ENCODE data around the gene PRPF31.

Gene PRPF31

DNA sequence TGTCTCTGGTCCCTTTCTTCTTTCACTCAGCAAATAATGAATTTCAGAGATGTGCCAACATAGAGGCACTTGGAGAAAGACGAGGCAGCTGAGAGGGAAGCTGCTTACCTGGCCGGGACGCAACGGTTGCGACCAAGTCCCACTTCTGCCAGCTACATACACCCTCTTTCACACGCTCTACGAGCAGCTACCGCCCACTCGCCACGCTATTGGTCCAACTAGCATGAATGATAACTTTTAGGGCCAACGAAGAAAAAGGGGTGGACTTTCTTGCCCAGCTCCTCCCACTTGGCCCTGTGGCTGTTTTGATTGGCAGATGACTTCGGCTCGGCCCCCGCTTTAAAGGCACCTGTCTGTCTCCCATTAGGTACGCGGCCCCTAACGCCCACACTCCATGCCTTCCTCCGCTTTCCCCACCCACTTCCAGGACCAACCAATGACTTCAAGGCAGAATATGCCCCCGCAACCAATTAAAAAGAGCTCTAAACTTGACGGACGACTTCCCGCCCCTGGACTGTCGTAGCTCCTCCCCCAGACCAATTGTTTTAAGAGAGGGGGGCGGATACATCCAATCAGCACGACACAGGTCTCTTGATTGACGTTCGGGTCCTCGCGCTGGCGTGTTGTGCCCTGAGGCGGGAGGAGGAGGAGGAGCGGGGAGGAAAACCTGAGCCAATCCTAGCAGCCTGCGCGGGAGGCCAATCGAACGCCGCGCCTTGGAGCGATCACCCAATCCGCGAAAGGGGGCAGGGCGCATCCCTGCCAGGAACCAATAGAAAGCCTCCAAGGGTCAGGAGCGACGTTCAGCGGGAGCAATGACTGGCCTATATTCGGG lies 21.5 kb downstream of the PRPF31 start:
- in situ Hi-C loops (cut with HindIII; ENCODE audit: low pct_ligation_motif_present, low pct_unique_long_range_greater_than_20kb, low sequenced_read_pairs) = no loop called here
- peak; percentile 98 for DNase-seq

DNA sequence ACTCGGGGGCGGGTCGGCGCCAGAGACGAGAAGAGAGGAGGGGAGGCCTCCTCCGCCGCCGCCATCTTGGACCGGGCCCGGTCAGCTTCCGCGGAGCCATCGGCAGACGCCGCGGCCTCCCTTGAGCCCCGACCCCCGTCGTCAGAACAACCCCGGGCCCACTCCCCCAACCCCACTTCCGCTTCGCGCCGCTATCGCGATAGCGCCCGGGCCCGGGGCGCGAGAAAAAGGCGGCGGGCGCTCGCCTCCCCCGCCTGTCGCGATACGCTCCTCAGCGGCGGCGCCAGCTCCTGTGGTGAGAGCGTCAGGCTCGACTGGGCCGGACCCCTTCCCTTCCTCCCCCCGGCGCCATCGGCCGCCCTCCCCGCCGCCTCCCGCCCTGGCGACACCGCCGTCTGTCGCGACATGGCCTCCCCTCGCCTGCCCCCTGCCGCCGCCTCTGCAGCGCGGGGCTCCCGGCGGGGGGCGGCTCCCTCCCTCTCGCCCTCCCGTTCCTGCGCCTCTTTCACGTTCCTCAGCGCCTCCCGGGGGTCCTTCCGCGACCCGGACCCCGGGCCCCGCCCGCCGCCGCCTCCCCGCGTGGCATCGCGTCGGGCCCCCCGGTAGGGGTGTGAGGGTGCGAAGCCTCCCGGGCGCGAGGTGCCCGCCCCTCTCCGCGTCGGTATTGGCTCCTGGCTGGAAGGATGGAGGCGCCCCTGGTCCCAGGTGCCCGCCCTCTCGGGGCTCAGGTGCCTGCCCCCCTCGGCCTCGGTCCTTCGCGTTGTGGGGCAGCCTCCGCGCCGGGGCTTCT lies 22.3 kb downstream of the PRPF31 start, which contains the start of gene CNOT3:
CNOT3 (plus strand) TSS at position 64 of the 790 bp plus-strand sequence. CDS start 5,217 bp downstream, outside the sequence.
- in situ Hi-C loops (cut with HindIII; ENCODE audit: low pct_ligation_motif_present, low pct_unique_long_range_greater_than_20kb, low sequenced_read_pairs) = no loop called here
- DNase-seq = peak; percentile 19

DNA sequence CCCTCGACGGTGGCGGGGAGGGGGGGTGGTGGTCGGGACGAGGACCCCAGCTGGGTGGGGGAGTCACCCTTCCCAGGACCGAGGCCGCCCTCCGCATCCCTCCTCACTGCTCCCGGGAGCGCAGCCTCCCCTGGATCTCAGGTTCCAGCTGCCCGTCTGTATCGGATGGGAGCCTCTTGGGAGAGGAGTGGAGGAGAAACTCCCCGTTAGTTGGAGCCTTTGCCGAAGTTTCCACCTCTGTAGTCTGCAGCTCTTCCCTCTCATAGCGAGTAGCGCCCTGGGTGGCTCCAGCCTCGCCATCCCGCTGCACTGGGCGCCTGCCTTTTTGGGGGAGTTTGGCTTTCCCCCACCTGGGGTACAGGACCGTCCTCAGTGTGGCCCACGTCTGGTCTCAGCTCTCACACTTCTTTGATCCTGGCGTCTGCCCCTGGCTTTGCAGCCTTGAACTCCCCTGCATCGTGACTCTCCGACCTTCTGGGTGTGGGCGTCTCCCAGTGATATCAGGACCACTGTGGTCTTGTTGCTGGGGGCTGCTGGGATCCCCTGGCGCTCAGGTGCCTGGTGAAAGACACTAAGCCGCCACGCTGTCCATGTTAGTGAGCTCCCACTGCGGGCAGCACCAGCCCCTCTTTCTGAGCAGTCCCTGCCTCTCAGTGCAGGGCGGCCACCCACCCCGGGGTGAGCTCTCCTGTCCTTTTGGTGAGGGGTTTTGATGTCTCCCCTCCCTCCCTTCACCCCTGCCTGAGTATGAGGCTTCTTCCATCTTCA lies 23.1 kb downstream of the PRPF31 start:
- in situ Hi-C loops (cut with HindIII; ENCODE audit: low pct_ligation_motif_present, low pct_unique_long_range_greater_than_20kb, low sequenced_read_pairs) = no loop called here
- DNase-seq = no peak

DNA sequence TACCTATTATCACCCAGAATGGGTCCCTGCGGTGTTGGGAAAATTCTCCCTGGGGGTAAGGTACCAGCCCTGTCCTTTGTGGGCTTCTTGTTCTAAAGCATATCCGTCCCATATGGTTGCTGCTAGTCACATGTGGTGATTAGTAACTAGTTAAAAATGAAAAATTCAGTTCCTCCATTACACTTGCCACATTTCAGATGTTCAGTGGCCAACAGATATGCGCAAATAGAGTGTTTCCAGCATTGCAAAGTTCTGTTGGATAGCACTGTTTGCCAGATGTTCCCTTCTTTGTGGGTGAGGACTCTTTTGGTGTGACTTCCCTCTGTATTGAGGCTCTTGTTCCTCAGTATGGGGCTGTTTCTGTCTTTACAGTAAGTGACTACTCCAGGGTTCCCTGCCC lies 25.8 kb downstream of the PRPF31 start:
- DNase-seq = no peak
- in situ Hi-C loops (cut with HindIII; ENCODE audit: low pct_ligation_motif_present, low pct_unique_long_range_greater_than_20kb, low sequenced_read_pairs) = no loop called here

DNA sequence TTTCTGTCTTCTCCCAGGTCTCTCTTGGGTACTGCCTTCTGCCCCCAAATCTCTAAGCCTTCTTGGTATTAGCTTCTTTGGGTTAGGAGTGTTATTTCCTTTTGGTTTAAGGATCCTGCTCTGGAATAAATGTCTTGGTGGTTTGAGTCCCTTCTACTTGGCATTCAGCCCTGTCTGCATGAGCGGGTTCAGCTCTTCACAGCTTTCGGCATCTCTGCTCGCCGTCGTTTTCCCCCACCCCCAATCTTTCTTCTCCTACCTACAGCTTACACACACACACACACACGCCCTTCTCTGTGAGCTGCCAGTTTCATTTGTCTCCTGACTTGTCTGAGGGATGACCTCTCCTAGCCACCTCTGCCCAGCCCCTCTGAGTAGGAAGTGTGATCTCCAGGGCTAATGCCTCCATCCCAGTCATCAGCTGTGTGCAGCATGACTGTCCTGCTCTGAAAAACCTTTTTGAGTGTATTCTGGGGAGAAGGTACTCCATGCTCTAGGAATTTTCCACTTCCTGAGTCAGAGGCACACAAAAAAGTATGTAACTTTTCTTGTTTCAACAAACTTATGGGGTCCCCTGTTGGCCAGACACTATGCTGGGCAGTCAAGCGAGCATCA lies 26.7 kb downstream of the PRPF31 start:
- no peak for DNase-seq
- in situ Hi-C loops (cut with HindIII; ENCODE audit: low pct_ligation_motif_present, low pct_unique_long_range_greater_than_20kb, low sequenced_read_pairs) = no loop called here

DNA sequence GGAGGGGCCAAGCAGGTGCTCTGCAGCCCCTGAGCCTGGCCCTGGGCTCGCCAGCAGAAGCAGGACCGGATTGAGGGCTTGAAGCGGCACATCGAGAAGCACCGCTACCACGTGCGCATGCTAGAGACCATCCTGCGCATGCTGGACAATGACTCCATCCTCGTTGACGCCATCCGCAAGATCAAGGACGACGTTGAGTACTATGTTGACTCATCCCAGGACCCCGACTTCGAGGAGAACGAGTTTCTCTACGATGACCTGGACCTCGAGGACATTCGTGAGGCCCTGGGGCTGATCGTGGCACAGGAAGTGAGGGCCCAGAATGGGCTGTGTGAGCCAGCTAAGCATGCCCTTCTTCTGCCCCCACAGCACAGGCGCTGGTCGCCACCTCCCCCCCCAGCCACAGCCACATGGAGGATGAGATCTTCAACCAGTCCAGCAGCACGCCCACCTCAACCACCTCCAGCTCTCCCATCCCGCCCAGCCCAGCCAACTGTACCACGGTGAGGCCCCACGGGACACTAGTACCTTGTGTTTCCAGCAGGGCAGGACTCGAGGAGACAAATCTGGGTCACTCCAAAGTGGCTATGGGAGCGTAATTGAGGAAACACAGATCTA lies 30.1 kb downstream of the PRPF31 start:
- in situ Hi-C loops (cut with HindIII; ENCODE audit: low pct_ligation_motif_present, low pct_unique_long_range_greater_than_20kb, low sequenced_read_pairs) = no loop called here
- no peak for DNase-seq

DNA sequence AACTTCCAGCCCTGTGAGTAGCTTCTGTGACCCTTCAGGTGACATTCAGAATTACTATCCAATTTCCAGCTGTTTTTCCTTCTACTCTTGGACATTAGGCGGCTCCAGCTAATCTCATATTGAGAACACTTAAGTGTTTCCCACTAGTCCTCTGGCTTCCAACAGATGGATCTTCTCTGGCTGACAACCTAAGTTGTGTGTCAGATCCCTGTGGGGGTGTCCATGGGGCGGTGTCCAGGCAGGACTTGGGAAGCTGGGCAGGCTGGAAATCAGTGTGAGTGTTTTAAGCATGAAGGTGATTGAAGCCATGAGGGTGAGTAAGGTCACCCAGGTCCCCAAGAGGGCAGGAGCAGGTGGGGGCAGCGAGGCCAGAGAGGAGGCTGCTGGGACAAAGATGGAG lies 32.1 kb downstream of the PRPF31 start:
- in situ Hi-C loops (cut with HindIII; ENCODE audit: low pct_ligation_motif_present, low pct_unique_long_range_greater_than_20kb, low sequenced_read_pairs) = no loop called here
- no peak for DNase-seq

DNA sequence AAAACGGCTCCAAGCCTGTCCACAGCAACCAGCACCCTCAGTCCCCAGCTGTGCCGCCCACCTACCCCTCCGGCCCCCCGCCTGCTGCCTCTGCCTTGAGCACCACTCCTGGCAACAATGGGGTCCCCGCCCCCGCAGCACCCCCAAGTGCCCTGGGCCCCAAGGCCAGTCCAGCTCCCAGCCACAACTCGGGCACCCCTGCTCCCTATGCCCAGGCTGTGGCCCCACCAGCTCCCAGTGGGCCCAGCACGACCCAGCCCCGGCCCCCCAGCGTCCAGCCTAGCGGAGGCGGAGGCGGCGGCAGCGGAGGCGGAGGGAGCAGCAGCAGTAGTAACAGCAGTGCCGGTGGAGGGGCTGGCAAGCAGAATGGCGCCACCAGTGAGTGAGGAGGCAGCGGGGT lies 32.6 kb downstream of the PRPF31 start:
- DNase-seq = no peak
- in situ Hi-C loops (cut with HindIII; ENCODE audit: low pct_ligation_motif_present, low pct_unique_long_range_greater_than_20kb, low sequenced_read_pairs) = no loop called here

DNA sequence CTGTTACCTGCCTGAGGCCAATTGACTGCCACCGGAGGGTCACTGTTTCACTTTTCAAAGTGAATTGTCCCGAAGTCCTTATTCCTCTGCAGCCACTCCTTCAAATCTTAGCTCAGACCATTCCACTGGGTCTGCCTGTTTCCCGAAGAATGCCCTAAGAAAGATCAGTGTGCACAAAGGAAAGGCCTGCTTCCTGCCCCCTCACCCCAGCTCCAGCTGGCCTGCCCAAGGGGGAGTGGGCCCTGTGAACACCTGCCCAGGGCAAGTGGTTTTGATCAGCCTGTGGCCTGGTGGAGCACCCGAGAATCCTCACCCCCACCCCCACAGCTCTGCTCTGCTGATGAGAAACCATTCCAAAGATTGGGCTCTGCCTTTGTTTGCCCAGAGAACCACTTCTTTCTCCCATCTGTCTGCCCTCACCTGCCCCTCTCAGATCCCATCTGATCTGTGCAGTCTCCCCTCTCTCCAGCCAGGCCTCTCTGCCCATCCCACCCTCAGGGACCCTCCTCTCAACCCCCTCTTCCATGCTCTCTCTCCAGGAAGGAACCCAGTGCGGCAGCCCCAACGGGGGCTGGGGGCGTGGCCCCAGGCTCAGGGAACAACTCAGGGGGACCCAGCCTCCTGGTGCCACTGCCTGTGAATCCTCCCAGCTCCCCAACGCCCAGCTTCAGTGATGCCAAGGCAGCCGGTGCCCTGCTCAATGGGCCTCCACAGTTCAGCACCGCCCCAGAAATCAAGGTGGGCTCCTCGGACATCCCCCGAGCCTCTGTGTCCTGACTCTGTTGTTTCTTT lies 33.7 kb downstream of the PRPF31 start:
- in situ Hi-C loops (cut with HindIII; ENCODE audit: low pct_ligation_motif_present, low pct_unique_long_range_greater_than_20kb, low sequenced_read_pairs) = no loop called here
- DNase-seq = no peak

DNA sequence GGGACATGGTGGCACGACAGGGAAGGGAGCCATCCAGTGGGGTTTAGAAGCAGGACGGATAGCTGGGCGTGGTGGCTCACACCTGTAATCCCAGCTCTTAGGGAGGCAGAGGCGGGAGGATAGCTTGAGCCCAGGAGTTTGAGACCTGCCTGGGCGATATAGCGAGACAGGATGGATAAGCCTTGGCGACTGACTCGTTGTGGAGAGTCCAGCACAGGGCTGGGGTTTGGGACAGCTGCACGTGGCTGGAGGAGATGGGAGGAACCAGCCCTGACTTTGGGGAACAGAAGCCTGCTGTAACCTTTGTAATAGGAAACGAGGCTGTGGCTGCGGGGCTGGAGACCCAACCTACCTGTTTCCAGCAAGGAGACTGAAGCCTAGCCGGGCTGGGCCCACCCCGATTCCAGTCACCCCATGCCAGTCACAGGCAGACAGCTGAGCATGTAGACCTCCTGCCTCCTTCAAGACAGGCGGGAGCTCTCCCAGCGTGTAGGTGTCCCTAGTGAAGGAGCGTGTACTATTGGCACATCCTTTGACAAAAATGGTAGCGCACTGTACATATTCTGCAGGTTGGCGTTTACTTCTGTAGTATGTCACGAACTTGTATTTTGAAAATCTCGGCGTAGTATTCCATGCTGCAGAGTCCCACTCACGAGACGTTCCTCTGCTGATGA lies 35.9 kb downstream of the PRPF31 start:
- in situ Hi-C loops (cut with HindIII; ENCODE audit: low pct_ligation_motif_present, low pct_unique_long_range_greater_than_20kb, low sequenced_read_pairs) = no loop called here
- no peak for DNase-seq

DNA sequence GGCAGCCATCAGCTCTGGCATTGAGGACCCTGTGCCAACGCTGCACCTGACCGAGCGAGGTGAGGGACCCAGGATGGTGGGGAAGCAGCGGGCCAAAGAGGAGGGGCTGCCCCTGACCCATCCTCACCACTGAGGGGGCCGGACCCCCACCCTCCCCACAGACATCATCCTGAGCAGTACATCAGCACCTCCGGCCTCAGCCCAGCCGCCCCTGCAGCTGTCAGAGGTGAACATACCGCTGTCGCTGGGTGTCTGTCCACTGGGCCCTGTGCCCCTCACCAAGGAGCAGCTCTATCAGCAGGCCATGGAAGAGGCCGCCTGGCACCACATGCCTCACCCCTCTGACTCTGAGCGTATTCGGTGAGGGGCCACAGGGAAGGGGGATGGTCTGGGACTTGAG lies 36.7 kb downstream of the PRPF31 start:
- no peak for DNase-seq
- in situ Hi-C loops (cut with HindIII; ENCODE audit: low pct_ligation_motif_present, low pct_unique_long_range_greater_than_20kb, low sequenced_read_pairs) = no loop called here

DNA sequence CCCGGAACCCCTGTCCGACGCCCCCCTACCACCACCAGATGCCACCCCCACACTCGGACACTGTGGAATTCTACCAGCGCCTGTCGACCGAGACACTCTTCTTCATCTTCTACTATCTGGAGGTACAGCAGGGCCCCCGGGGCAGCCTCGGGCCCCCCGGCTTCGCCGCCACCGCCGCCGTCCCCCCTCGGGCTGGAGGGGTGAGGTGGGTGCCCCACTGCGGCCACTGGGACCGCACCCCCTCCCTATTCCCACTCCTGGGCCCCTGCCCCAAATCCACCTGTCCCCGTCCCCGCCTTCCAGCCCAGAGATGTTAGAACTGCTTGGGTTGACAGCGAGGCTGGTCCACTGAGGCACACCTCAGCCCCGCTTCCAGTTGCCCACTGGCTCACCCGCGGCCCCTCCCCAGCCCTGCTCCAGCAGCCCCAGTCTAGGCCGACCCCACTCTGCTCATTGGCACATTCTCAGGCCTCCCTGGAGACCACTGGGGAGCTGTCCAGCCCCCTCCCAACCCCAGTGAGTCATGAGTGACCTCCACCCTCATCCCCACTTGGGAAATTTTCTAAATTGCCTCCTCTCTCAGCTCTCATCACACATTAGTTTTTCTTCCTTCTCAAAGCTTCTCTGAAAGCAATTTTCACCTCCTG lies 37.4 kb downstream of the PRPF31 start:
- in situ Hi-C loops (cut with HindIII; ENCODE audit: low pct_ligation_motif_present, low pct_unique_long_range_greater_than_20kb, low sequenced_read_pairs) = no loop called here

DNA sequence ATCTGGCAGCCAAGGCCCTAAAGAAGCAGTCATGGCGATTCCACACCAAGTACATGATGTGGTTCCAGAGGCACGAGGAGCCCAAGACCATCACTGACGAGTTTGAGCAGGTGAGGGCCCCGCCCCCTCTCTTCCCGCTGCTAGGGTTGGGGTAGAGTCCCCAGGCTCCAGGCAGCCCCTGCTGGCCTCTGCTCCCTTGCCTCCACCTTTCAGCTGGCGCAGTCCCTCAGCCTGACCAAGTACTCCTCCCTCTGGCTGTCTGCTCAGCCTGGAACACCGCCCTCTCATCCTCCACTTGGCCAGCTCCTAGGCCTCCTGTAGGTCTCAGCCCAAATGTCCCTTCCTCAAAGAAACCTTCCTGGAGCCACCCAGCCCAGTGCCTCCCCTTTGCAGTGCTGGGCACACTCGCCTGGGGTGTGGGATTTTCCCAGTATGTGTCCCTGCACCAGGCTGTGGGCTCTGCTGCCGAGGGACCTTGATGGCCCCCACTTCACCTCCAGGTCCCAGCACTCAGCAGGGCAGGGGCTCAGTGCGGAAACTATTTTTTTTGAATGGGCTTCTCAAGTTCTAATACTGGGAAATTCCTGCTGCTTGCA lies 38.3 kb downstream of the PRPF31 start:
- no peak for DNase-seq
- in situ Hi-C loops (cut with HindIII; ENCODE audit: low pct_ligation_motif_present, low pct_unique_long_range_greater_than_20kb, low sequenced_read_pairs) = no loop called here

More for the DNA sequence above, 37.4 kb downstream of the PRPF31 start:
- DNase-seq = no peak

DNA sequence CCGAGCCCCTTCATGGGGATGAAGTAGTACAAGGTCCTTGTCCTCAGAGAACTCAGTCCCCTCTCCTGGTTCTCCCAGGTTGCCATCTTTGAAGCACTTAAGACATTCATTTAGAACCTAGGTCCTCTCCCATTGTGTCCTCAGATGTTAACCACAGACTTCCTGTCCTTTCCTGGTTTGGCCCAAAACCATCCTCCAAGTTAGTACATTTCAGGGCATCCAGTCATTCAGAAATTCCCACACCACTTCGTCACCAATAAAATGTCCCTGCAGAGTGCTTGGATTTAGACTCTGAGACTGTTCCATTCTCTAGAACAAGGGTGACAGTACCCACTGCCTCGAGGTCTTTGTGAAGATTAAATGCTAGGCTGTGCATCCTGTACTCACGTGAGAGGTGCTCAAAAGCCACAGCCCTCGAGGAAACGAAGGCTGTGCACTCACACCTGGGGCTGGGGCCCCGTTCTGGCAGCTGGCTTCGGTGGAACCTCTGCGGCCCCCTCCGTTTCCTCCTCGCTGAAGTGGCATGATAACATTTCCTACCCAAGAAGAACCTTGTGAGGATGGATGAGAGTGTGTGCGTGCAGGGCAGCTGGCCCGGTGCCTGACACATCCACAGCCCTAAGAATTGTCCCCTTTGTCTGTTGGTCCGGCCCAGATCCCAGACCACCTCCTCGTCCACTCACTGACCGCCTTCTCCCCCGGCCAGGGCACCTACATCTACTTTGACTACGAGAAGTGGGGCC lies 39.2 kb downstream of the PRPF31 start:
- in situ Hi-C loops (cut with HindIII; ENCODE audit: low pct_ligation_motif_present, low pct_unique_long_range_greater_than_20kb, low sequenced_read_pairs) = no loop called here
- DNase-seq = no peak

DNA sequence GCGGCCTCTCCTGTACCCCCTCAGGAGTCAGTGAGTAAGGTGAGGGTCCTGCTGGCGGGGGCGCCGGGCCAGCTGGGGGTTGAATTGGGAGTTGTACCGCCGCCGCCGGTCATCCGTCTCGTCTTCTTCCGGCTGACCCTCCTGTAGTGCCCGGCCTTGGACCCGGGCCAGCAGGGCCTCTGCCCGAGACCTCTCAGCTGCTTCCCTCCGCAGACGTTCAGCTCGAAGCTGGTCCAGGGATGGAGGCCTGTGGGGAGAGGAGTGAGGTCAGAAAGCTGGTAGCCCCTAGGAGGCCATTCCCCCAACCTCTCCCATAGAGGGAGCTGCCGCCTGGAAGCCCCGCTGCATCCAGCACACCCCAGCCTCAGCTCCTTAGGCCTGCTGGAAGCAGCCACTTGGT lies 40.1 kb downstream of the PRPF31 start:
- in situ Hi-C loops (cut with HindIII; ENCODE audit: low pct_ligation_motif_present, low pct_unique_long_range_greater_than_20kb, low sequenced_read_pairs) = no loop called here
- no peak for DNase-seq

DNA sequence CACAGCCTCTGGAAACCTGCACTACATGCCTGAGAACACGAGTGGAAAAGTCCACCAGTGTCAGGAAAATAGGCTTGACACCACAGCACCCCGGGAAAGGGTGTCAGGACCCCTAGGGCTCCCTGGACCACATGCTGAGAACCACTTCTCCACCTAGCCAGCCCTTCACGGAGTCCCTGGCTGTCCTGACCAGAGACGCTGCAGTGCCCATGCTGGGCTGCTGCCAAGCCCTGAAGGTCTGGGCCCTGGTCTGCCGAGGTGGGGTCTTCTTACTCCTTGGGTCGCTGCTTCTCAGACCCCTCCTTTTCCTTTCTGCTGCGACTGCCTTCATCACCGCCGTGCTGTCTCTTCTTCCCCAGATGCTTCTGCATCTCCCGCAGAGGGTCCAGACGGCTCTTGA lies 40.9 kb downstream of the PRPF31 start:
- in situ Hi-C loops (cut with HindIII; ENCODE audit: low pct_ligation_motif_present, low pct_unique_long_range_greater_than_20kb, low sequenced_read_pairs) = no loop called here
- DNase-seq = no peak

All from ACHN (cell line).